Fibroblast of villous mesenchyme (primary cell): Measurements from ENCODE around the gene KIF23. TPM values are rescaled to one million over a fixed set of nuclear protein-coding genes. Genes with fewer than 3 reads are reported as not detected.

Source experiments
- DNase-seq: peaks from one replicate; pipeline ENCODE4 v3.0.0-alpha.2; 2010; ENCODE audit warnings: low read depth
- H3K4me3 ChIP-seq: 2 replicates; pipeline ENCODE4 v1.5.1; 2011; ENCODE audit warnings: low read depth, mild to moderate bottlenecking, low read length
- CTCF ChIP-seq: IDR thresholded peaks from 2 replicates; pipeline ENCODE4 v1.5.1; 2012; ENCODE audit warnings: low read depth, mild to moderate bottlenecking, low read length; ENCODE audit not compliant: insufficient read depth
- total RNA-seq: library from RNA; depleted of rRNA; stranded (reverse); fragments of >200 nt; gene quantifications from 2 replicates; pipeline ENCODE4 v1.2.3, GENCODE V29; 2012

KIF23 gene
- total RNA-seq, 1 donor = 60.5 TPM

DNA sequence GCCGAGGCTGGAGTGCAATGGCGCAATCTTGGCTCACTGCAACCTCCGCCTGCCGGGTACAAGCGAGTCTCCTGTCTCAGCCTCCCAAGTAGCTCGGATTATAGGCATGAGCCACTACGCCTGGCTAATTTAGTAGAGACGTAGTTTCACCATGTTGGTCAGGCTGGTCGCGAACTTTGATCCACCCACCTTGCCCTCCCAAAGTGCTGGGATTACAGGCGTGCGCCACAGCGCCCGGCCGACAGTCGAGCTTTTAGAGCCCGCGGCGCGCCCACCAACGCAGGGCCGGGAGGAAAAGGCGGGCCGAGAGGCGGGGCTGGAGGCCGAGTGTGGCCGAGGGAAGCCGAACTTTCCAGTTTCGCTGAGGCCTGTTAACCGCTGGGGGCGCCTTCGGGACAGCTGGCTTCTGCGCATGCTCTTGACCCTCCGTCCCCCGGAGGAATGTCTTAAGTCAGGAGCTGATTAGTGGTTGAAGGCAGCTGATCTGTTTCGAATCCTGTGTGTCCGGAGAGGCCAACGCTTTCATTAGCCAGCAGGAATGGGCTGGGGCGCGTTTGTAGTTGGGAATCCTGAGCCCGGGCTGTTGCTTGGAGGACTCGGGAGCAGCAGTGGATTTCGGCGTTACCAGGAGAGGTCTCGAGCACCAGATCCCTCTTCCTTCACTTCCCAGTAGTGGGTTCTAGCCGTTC is 48.5 kb downstream of the KIF23 start:
- DNase-seq = peak; percentile 99
- peak overlapping the region; percentile 65 for H3K4me3 ChIP-seq
- TF ChIP-seq CTCF = peak; percentile 79

GRCh38 chr15:69463182-69463756 is 49.1 kb downstream of the KIF23 start:
- TF ChIP-seq CTCF = no peak
- no peak for DNase-seq
- H3K4me3 ChIP-seq = peak overlapping the region; percentile 65

GRCh38 chr15:69465253-69465652 is 51.1 kb downstream of the KIF23 start:
- TF ChIP-seq CTCF = no peak
- H3K4me3 ChIP-seq = no peak overlapping the region
- no peak for DNase-seq

GRCh38 chr15:69466733-69467132 is 52.6 kb downstream of the KIF23 start:
- no peak for TF ChIP-seq CTCF
- no peak for DNase-seq
- H3K4me3 ChIP-seq = no peak overlapping the region

- DNase-seq = no peak
- H3K4me3 ChIP-seq = no peak overlapping the region
- TF ChIP-seq CTCF = no peak
Observed at GRCh38 chr15:69467636-69468035, 53.5 kb downstream of the KIF23 start.

- no peak for TF ChIP-seq CTCF
- no peak overlapping the region for H3K4me3 ChIP-seq
- peak; percentile 55 for DNase-seq
Observed at GRCh38 chr15:69468241-69469121, 54.3 kb downstream of the KIF23 start.
